GM18907 (cell line): ENCODE data around the gene IGLL5.
"Not testable (repeated sequence)": the region's sequence is repeated elsewhere in the genome, so short reads cannot be mapped to it uniquely, and the experiment has no call there.

Experiments used
- ATAC-seq: cut with Tn5 transposase; IDR thresholded peaks from one replicate; pipeline ENCODE4 v1.9.1; 2021; ENCODE audit warnings: mild to moderate bottlenecking, moderate library complexity; ENCODE audit not compliant: unreplicated experiment

Gene IGLL5

DNA sequence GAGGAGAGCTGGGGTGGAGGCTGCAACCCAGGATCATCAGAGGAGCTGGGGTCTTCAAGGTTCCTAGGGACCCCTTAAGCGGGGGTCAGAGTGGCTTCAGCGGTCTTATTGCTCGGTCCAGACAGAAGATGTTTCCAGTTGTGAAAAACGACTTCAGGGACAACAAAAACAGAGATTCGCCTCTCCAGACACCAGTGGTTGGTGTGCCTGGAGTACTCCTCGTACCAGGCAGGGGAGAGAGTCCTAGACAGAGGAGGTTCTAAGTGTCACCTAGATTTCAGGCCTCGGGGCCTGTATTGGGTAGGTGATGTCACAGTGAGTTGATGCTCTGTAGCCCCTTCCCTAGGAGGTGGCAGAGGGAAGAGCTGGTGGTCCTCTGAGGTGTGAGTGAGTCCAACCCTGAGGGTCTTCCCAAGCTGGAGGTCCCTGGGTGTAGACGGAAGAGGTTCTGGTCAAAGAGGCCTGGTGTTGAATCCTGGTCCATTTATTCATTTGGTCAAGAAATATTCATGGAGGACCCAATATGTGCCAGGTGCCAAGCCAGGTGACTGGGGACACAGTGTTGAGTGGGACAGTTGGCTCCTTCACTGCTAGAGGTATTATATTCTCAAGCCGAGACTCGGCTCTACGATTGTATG is 4.4 kb upstream of the IGLL5 start:
- ATAC-seq: no peak

DNA sequence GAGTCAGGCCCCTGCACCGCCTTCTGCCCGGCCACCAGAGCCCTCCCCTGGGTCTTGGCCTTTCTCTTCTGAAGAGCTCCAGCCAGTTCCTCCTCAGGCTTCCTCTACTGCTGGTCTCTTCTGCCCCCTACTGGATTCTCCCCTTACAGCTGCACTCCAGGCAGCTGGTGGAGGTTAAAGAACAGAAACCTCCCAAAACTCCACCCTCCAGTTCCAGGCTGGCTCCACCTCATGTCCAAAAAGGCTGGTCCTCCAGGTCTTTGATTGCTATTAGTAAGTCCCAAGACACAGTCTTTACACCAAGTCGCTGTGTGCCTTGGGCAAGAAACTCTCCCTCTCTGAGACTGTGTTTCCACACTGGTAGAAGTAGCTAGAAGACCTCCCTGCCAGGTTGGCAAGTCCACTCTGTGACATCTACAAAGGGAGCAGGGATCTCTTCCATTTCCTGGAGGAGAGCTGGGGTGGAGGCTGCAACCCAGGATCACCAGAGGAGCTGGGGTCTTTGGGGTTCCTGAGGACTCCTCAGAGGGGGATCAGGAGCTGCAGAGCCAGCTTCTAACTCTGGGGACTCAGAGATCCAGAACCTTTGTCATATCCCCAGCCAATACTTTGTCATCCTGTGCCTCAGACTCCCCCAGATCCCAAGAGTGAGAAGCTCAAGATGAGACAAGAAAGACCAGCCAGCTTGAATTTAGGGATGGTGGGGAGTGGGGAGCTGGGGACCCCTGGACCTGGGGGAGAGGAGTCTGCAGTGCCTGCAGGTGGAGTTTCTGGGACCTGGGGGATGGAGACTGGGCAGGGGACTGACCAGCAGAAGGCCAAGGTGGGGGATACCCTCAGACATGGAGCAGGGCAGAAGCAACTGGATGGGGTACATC is 3.4 kb upstream of the IGLL5 start:
- no peak for ATAC-seq

DNA sequence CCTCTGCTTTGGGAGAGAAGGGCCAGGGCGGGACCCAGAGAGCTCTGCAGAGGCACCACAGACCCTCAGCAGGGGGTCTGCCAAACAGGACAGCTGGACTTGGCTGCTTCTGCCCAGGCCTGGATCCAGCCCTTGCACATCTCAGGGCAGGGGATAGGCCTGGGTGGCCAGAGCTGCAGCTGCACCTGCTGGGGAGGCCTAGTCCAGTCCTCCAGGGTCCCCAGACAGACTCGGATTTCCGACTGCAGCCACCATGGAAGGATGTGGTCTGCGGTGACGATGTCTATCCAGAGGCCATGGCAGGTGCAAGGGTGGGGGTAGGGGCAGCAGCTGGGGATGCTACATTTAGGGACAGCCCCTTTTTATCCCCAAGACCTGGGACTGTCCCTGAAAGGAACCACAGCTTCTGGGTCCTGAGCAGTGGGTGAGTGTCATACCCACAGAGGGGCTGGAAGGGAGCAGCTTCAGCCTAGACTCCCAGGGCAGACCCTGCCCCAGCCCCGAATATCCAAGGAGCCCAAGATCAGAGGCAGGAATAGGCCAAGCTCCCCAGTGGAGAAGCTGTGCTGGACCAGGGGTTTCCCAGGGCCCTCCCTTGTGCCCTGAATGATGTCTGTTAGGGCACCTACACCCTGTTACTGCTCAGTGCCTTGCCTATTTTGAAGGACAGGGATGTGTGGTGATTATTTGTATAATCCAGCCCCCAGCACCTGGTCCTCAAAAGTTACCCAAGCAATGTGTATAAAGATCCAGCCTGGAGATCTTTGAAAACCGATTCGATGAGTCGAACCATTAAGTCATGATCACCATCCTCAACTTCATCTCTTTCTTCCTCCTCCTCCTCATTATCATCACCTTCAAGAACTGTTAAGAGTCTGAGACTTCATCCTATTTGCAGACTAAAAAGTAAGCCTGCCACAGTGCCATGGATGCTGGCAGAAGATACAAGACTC is 2.5 kb upstream of the IGLL5 start:
- ATAC-seq: peak; percentile 70

DNA sequence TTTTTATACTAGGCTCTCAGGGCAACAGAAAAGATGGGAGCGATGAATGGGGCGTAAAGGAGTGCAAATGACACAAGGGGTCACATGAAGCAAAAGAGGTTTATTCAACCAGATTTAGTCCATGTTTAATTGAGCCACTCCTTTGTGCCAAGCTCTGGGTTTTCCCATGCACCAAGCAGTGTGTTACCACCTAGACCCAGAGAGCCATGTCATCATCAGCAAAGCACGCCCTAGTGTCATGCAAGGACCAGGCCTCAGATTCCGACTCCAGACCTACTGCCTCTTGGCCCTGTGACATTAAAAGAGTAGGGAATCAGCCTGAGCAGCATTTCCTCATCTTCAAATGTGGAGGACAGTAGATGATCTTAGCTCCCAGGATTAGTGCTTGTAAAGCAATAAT is 1.1 kb upstream of the IGLL5 start:
- no peak for ATAC-seq

DNA sequence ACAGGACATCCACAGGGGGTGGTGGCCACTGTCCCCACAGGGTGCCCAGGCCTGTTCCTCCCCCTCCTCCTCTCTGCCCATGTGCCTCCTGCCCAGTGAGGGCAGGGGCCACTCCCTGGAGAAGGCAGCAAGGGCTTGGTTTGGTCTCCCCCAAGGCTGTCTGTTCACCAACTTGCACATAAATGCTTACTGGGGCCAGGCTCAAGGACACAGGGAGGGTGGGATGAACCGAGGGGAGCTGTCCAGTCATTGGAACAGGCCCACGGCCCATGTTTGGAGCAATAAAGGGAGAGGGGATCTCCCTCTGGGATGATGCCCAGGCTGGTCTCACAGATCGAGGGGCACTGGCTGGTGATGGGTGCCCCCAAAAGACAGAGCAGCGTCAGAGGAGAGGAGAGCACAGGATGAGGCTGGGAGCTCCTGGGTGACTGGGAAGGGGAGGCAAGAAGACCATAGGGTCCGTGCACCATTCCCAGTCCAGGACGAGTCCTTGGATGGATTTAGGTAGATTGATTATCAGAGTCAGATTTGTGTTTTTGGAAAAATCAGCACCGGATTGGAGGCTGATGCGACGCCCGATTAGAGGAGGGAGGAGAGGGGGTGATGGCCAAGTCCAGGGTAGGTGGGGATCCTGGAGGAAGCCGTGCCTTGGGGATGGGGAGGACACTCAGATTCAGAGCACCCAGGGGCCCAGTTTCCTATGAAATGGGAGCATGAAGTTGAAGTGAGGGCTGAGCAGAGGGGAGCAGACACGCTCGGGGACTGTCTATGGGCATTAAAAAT is 1.1 kb downstream of the IGLL5 start:
- no peak for ATAC-seq

DNA sequence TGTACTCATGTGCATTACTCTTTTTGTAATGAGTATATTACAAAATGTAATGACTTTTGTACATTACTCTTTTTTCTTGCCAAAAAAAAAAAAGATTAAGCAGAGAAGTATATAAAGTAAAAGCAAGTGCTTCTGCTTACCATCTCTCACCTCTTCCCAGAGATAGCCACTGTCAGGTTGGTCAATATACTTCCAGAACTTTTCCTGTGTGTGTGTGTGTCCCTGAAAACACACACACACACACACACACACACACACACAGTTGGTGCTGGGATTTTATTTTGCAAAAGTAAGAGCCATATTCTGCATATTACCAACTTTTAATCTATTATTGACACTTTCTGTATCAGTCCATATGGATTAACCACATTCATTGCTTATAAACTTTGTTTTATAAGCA is 2.5 kb downstream of the IGLL5 start:
- ATAC-seq: no peak

DNA sequence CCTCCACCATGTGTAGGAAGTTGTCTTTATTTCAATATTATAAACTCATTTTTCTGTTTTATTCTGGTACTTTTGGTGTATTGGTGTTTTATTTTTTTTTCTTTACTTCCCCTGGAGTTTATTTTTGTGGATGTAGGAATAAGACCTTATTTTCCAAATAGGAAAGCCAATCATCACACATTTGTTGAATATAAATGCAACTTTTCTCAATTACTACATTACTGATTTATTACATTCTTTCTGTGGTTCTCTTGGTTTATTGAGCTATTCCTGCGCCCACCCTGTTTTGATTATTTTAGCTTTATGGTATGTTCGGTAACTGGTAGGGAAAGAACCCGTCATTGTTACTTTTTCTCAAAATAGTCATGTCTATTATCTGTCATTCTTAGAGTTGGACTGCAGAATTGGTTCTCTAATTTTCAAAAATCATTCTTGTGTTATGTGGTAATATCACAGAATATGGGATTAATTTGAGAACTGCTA is 3.6 kb downstream of the IGLL5 start:
- no peak for ATAC-seq

DNA sequence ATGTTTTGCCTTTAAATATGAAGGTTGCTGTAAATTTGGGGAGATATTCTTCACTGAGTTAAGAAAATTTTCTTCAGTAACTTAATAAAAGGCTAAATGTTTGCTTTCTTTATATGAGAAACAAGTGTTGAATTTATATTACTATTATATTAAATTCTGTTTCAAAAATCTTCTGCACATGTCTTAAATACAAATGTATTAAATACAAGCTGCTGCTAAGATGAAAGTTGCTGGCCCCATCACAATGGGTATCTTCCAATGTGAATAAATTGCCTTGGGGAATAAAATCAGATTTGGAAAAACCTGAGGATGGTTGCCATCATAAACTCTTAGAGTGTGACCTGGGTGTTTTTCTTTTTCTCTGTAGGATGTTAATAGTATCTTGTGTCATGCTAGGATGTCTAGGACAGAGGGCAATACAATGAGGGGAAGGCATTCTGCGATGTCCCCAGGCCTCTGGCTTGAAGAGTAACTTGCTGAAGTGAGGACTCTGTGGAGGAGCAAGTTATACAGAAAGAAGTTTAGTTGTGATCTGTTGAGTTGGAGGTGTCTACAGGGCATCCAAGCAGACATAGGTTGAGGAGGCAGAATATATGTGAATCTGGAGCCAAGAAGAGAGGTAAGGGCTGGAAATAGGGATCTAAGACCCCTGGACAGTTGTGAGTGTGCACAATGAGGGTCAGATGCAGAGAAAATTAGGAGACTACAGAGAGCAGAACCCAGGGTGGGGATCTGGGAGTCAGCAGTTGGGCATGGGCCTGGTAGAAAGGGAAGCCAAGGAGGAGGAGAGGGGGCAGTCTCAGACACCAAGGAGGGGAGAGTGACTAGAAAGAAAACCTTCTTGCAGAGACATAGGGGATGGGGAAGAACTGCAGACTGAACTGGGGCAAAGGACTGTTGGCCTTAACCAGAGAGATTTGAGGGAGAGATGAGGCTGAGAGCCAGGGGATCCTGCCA is 4.8 kb downstream of the IGLL5 start:
- ATAC-seq: no peak

DNA sequence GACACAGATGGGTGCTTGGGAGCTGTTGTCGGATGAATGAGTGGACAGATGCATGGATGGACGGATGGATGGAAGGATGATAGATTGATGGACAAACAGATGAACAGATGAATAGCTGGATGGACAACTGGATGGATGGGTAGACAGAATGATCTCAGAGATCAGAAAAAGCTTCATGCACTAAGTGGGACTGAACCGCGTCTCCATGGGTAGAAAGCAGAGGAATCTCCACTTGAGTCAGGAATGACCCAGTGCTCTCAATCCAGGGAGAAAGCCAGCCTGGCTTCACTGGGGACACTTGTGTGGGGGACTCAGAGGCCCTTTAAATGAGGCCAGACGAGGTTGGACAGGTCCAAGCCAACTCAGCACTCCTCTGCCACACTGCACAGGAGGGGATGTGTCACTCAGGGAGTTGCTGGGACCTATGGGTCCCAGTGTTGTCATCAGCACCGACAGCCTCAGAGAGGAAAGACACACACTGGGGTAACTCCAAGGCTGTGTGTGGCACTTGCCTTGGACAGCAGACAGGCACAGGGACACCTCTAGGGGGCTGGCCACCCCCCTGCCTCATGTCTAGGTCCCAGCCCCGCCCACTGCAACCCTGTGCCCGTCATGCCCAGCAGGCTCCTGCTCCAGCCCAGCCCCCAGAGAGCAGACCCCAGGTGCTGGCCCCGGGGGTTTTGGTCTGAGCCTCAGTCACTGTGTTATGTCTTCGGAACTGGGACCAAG is 5.6 kb downstream of the IGLL5 start:
- ATAC-seq: no peak

DNA sequence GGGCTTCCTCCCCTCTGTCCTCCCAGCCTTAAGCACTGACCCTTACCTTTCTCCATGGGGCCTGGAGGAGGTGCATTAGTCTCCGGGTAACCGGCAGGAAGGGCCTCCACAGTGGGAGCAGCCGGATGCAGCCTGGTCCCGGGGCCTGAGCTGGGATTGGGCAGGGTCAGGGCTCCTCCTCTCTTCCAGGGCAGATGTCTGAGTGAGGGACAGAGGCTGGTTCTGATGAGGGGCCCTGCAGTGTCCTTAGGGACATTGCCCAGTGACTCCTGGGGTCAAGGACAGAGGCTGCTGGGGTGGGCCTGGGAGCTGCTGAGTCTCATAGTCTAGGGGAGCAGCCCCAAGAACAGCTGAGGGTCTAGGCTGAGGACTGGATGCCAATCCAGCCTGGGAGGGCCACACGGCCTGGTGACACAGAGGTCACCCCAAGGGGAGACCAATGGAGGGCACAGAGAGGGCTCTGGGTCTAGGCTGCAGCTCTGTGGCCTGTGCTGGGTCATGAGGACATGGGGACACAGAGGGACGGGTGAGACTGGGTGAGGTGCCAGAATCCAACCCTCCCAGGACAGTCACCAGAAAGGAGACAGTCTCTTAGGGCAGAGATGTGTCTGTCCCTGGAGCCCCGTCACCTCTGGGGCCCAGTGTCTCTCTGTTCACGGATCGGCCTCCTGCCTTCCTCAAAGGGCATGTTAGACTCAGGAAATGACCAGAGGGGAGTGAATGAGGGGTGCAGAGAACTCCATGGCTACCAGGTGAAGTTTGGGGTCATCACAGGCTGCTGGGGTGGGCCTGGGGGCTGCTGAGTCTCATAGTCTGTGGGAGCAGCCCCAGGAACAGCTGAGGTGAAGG is 6.5 kb downstream of the IGLL5 start:
- ATAC-seq: no peak

DNA sequence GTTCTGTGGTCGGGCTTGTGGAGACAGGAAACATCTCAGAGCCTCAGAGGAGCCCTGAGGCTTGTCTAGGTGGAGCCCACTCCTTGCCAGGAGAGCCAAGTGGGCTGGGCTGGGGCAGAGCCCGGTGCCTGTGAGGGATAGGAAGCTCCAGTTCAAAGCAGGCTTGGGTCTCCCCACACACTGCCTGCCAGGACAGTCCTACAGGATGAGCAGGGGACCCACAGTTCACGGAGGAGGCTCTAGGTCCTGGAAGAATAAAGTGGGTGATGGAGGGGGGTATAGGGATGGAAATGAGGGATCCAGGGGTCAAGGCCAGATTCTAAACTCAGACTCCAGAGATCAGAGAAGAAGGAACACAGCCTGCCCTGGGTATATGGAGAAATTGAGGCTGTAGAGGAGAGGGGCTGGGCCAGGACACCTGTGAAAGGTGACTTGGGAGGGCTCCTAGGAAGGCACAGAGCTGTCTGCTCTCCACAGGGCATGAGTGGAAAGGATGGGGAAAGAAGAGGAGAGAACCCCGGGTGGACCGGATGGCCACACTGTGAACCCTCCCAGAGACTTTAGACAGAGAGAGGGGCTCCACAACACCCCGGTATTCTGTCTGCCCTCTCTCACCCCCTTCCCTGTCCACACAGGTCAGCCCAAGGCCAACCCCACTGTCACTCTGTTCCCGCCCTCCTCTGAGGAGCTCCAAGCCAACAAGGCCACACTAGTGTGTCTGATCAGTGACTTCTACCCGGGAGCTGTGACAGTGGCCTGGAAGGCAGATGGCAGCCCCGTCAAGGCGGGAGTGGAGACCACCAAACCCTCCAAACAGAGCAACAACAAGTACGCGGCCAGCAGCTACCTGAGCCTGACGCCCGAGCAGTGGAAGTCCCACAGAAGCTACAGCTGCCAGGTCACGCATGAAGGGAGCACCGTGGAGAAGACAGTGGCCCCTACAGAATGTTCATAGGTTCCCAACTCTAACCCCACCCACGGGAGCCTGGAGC is 7.4 kb downstream of the IGLL5 start:
- no peak for ATAC-seq

DNA sequence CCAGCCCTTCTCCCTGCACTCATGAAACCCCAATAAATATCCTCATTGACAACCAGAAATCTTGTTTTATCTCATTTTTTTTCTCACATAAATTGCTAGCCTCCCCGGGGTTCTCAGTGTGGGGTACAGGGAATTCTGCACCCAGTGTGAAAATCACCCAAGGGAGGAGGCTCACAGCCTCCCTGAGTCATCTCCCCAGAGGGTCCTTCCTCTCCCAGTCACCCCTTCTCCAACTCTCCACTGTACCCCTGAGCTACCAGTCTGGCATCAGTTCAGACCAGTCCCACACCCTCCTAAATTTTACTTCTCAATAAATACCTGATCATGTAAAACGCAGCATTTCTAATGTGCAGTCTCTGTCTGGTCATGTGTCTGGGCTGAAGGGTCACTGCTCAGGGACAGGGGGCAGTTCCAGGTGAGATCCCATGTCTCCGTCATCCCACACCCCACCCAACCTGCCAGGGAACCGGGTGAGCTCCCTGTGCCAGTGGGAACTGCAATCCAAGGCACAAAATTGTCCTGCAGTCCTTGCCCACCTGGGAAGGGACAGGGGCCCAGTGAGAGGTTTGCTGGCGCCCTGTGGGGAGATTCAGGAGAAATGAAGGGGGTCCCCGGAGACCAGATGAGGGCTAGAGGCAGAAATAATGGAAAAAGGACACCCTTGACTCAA is 8.3 kb downstream of the IGLL5 start:
- no peak for ATAC-seq

DNA sequence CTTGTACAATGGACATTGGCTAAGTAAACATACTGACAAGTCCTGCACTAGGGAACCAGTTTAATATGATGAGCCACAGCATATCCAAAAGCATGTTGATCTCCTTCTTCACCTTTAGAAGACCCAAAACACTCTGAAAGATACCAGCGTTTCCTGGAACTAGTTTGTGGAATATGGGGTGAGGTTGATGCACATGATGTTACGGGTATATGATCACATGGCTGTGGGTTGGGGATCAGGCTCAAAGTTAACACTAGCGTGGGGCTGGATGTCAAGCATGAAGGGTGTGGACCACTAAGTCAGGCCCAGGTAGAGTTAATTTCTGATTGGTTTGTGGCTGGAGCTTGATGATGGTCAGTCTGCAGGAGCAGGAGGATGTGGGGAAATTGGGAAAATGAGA is 9.0 kb downstream of the IGLL5 start:
- ATAC-seq: no peak

DNA sequence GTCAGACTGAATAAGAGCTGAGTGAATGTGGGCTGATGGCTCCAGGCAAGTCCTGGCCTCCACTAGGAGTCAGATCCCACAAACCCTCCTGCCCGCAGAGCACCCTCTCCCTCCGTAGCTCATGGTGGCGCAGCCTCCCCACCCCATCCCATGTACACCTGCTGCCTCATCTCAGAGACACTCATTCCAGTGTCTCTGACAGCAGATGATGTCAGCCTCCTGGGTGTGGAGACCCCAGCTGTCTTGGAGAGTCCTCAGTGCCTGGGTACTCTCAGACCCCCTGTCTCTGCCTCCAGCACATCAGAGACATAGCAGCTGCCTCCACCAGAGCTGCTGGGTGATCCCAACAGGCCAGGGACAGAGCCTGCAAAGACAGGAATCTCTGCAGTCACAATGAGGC is 9.5 kb downstream of the IGLL5 start:
- ATAC-seq: no peak

DNA sequence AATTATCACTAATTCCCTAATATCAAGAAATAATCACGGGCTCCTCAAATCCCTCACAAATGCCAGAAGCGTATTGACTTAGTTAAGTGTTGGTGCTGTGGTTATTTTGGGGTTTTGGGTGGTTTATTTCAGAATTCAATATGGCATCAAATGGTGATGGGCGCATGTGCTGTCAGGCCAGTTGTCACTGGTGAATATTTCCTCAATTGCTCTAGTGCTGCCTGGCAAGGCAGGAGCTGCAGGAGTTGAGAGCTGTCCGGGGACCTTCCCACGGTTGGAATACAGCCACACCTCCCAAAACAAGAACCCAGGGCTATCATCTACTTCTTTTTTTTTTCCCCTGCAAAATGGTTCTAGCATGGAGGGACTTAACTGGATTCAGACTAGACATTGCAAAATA is 10.3 kb downstream of the IGLL5 start:
- no peak for ATAC-seq

DNA sequence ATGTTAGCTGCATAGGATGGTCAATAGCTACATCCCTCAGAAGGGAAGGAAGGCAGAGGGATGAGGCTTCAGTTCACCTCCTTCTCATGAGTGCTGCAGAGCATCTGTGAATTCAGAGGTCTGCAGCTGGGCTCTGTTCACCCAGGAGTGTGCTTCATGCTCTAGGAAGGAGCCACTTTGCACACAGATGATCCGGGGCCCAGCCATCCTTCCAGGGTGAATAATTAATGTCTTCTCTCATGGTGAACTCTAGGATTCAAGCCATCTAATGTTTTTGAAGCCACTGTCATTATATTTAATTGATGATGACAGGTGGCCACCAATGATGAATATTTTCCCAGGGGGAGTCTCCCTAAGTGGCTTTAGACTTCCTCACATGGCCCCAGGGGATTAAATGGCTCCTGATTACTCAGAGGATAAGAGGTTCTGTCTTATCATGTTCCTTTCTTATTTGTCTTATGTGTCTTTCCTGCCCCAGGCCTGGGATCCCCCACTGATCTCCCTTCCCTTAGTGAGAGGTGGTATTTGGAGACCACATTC is 10.9 kb downstream of the IGLL5 start:
- not testable (repeated sequence) for ATAC-seq
